Measurements from ENCODE around the gene OSBPL2. TPM values are rescaled to one million over a fixed set of nuclear protein-coding genes. Genes with fewer than 3 reads are reported as not detected.

Gene OSBPL2
- total and polyA plus RNA-seq, 12 donors = 12.6 to 55.7 (median 39.8) TPM

DNA sequence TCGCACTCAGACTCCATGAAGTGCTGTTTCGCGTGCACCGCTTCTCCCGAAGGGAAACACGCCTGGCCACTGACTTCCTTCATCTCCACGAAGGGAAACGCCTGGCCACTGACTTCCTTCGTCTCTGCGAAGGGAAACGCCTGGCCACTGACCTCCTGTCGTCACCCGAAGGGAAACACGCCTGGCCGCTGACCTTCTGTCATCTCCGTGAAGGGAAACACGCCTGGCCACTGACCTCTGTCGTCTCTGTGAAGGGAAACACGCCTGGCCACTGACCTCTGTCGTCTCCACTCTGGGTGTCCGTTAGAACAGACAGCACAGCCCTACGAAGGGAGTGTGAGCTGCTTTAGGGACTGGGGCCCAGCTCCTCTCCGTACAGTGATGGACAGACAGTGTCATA, 47.4 kb downstream of the OSBPL2 start:
- ATAC-seq = peak; percentile 25 to 85 (median 40)
- H3K27me3 ChIP-seq = no peaks in the 10 kb centered on the region
- peak overlapping the region in 9 of 10 donors; percentile 65 to 90 (median 73) for H3K27ac ChIP-seq
- intact Hi-C loops (cut with DNase I) = loop anchor here in 2 of 10 donors (5.0 to 10.0 kb wide), 3 partner anchors 33 to 261 kb away; partner anchors contain the start of gene MTG2 (in 1 of the 2)
- 53 to 61% methylated on average over 23 of the region's 23 CpGs for WGBS, 2 donors
- peaks cover 14 to 56% (median 30%) of the 10 kb centered on the region in 9 donors for H3K4me1 ChIP-seq
- H3K9me3 ChIP-seq = no peaks in the 10 kb centered on the region
- H3K36me3 ChIP-seq = peaks cover 5 to 98% (median 45%) of the 10 kb centered on the region in 9 donors
- TF ChIP-seq, protein P1, sequence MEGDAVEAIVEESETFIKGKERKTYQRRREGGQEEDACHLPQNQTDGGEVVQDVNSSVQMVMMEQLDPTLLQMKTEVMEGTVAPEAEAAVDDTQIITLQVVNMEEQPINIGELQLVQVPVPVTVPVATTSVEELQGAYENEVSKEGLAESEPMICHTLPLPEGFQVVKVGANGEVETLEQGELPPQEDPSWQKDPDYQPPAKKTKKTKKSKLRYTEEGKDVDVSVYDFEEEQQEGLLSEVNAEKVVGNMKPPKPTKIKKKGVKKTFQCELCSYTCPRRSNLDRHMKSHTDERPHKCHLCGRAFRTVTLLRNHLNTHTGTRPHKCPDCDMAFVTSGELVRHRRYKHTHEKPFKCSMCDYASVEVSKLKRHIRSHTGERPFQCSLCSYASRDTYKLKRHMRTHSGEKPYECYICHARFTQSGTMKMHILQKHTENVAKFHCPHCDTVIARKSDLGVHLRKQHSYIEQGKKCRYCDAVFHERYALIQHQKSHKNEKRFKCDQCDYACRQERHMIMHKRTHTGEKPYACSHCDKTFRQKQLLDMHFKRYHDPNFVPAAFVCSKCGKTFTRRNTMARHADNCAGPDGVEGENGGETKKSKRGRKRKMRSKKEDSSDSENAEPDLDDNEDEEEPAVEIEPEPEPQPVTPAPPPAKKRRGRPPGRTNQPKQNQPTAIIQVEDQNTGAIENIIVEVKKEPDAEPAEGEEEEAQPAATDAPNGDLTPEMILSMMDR (IDR thresholded peaks at IDR 0.05) = no peak
- H3K4me3 ChIP-seq = no peak overlapping the region
- peak; percentile 49 to 54 for DNase-seq

DNA sequence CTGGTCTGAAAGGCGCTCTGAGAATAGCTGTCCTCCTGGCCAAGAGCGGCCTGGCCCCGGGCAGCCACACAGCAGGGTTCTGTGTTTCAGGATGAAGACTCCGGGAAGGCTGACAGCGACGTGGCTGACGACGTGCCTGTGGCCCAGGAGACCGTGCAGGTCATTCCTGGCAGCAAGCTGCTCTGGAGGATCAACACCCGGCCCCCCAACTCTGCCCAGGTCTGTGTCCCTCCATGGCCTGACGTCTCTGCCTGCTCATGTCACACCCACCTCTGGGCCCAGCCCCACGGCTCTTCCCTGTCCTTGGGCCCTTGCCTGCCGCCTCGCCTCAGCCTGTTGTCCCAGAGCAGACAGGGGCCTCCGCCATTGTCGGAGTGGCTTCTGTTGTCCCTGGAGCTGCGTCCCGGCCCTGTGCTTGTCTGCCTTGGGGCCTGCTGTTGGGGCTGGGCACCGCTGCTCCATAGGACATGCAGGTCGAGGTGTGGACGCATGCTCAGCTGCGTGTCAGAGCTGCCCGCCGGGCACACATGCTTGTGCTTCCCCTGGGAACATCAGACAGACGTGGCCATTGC, 48.3 kb downstream of the OSBPL2 start:
- ATAC-seq (peak in 7 of 8 donors; percentile 18 to 76 (median 39)), DNase-seq (no peak)
- H3K36me3 ChIP-seq = peaks cover 3 to 98% (median 45%) of the 10 kb centered on the region in 9 donors
- H3K4me1 ChIP-seq = peaks cover 14 to 56% (median 30%) of the 10 kb centered on the region in 9 donors
- intact Hi-C loops (cut with DNase I) = loop anchor here in 2 of 10 donors (5.0 to 10.0 kb wide), 3 partner anchors 34 to 262 kb away; partner anchors contain the start of gene MTG2 (in 1 of the 2)
- H3K27me3 ChIP-seq = no peaks in the 10 kb centered on the region
- H3K27ac ChIP-seq = peak overlapping the region; percentile 65 to 90 (median 74)
- 61 to 71% methylated on average over 25 of the region's 25 CpGs for WGBS, 2 donors
- H3K4me3 ChIP-seq = peak overlapping the region in 1 of 10 donors; percentile 17
- no peaks in the 10 kb centered on the region for H3K9me3 ChIP-seq
- TF ChIP-seq, protein P1 (IDR thresholded peaks at IDR 0.05) = no peak

DNA sequence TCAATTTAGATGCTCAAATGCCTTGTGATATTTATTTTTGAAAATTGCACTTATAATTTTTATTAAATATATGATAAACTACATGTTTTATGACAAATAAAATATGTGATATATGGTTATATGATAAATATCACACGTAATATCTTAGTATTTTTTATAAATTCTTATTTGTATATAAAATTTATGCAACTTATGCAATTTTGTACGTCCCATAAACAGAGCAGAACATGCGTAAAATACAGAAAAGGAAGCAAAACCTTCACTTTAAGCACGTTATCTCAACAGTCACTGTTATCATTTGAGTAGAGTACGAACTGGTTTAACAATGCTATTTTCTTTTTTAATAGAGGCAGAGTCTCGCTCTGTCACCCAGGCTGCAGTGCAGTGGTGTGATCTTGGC, 48.8 kb downstream of the OSBPL2 start:
- intact Hi-C loops (cut with DNase I) = loop anchor here in 2 of 10 donors (5.0 to 10.0 kb wide), 3 partner anchors 35 to 262 kb away; partner anchors contain the start of gene MTG2 (in 1 of the 2)
- Histone ChIP-seq H3K4me1 (peaks cover 14 to 56% (median 30%) of the 10 kb centered on the region in 9 donors), H3K4me3 (no peak overlapping the region), H3K27me3 (no peaks in the 10 kb centered on the region), H3K9me3 (no peaks in the 10 kb centered on the region), H3K36me3 (peaks cover 0 to 98% (median 47%) of the 10 kb centered on the region in 9 donors), H3K27ac (peak overlapping the region in 6 of 10 donors; percentile 65 to 90 (median 74))
- ATAC-seq (no peak), DNase-seq (no peak)
- TF ChIP-seq, protein P1 (IDR thresholded peaks at IDR 0.05) = no peak
- 80 to 82% methylated on average over 6 of the region's 6 CpGs for WGBS, 2 donors

DNA sequence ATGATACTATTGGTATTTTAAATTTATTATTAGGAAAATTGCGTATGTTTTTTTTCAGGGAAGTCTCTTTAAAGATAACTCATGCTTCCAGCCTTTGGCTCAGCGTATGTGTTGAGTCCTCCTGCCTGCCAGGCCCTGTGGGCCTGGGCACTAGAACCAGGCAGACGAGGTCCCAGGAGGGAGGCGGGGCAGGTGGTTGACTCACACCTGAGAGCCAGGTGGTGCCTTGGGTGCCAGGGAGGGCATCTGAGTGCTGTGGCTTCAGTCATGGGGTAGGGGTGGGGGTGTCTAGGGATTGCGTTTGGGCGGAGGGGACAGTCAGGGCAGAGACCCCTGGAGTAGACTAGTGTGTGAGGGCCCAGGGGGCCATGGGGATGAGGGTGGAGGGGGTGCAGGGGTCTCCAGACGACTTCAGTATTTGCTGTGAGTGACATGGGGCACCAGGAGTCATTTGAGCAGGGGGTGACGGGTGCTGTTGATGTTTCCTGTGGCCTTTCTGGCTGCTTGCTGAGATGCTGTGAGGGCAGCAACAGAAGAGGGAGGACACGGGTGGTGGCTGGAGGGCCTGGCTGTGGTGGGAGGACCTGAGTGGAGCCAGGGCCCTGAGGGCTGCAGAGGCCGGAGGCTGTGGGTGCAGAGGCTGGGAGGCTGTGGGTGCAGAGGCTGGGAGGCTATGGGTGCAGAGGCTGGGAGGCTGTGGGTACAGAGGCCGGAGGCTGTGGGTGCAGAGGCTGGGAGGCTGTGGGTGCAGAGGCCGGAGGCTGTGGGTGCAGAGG, 49.6 kb downstream of the OSBPL2 start:
- no peak for ATAC-seq
- Histone ChIP-seq H3K27ac (peak overlapping the region in 2 of 10 donors; percentile 43 to 90), H3K27me3 (no peaks in the 10 kb centered on the region), H3K4me1 (peaks cover 11 to 48% (median 29%) of the 10 kb centered on the region in 9 donors), H3K9me3 (no peaks in the 10 kb centered on the region), H3K4me3 (no peak overlapping the region), H3K36me3 (peaks cover 0 to 98% (median 51%) of the 10 kb centered on the region in 9 donors)
- TF ChIP-seq, protein P1 (IDR thresholded peaks at IDR 0.05) = no peak
- 95 to 96% methylated on average over 12 of the region's 12 CpGs for whole genome bisulfite sequencing, 2 donors
- intact Hi-C loops (cut with DNase I) = loop anchor here in 2 of 10 donors (5.0 to 10.0 kb wide), 3 partner anchors 36 to 263 kb away; partner anchors contain the start of gene MTG2 (in 1 of the 2)
- DNase-seq = no peak
